Progenitor cell of endocrine pancreas (in vitro differentiated cells): ENCODE results near the gene STRA6. TPM values are rescaled to one million over a fixed set of nuclear protein-coding genes. Genes with fewer than 3 reads are reported as not detected.

ENCODE experiments used
- DNase-seq: peaks from one replicate; pipeline ENCODE4 v3.0.0; 2021; ENCODE audit warnings: low spot score; ENCODE audit not compliant: unreplicated experiment
- H3K27ac Mint-ChIP-seq: 2 replicates; pipeline ENCODE4 v1.8.0; 2021; ENCODE audit warnings: mild to moderate bottlenecking, moderate library complexity, mixed read lengths
- H3K27me3 Mint-ChIP-seq: 2 replicates; pipeline ENCODE4 v1.8.0; 2021; ENCODE audit warnings: mixed read lengths
- H3K36me3 Mint-ChIP-seq: 2 replicates; pipeline ENCODE4 v1.8.0; 2022; ENCODE audit warnings: mixed read lengths; ENCODE audit not compliant: insufficient read depth
- H3K4me1 Mint-ChIP-seq: 2 replicates; pipeline ENCODE4 v1.8.0; 2021; ENCODE audit warnings: low read depth, mixed read lengths
- H3K4me3 Mint-ChIP-seq: 2 replicates; pipeline ENCODE4 v1.8.0; 2021; ENCODE audit warnings: low read depth, mild to moderate bottlenecking, moderate library complexity, mixed read lengths
- H3K9me3 Mint-ChIP-seq: 2 replicates; pipeline ENCODE4 v1.8.0; 2021; ENCODE audit warnings: low read depth, mixed read lengths
- CTCF ChIP-seq: fragments of 200-600 bp; sonication (generic); IDR thresholded peaks from one replicate; pipeline ENCODE4 v1.5.0; 2021; ENCODE audit warnings: antibody characterized with exemption, mild to moderate bottlenecking; ENCODE audit not compliant: unreplicated experiment
- total RNA-seq: library from RNA; stranded (reverse); gene quantifications from 2 replicates; pipeline ENCODE4 v1.2.1, GENCODE V29; 2021

STRA6 gene
- total RNA-seq, 1 donor from 2014 or later: 17.9 TPM

GRCh38 chr15:74178326-74179100 lies 24.1 kb downstream of the STRA6 start:
- Mint-ChIP-seq H3K4me1 (no peaks in the 10 kb centered on the region), H3K27me3 (peaks cover 35% of the 10 kb centered on the region), H3K9me3 (no peaks in the 10 kb centered on the region), H3K27ac (no peak overlapping the region), H3K36me3 (no peaks in the 10 kb centered on the region), H3K4me3 (no peak overlapping the region)
- DNase-seq: no peak
- TF ChIP-seq CTCF: no peak

- Mint-ChIP-seq H3K9me3 (no peaks in the 10 kb centered on the region), H3K27ac (no peak overlapping the region), H3K27me3 (peaks cover 36% of the 10 kb centered on the region), H3K36me3 (no peaks in the 10 kb centered on the region), H3K4me3 (no peak overlapping the region), H3K4me1 (peaks cover 2% of the 10 kb centered on the region)
- DNase-seq: no peak
- no peak for TF ChIP-seq CTCF
Measured at GRCh38 chr15:74176262-74177214, 26.0 kb downstream of the STRA6 start.

GRCh38 chr15:74175271-74176191 lies 27.1 kb downstream of the STRA6 start:
- H3K36me3 Mint-ChIP-seq: no peaks in the 10 kb centered on the region
- TF ChIP-seq CTCF: no peak
- DNase-seq: no peak
- peaks cover 2% of the 10 kb centered on the region for H3K4me1 Mint-ChIP-seq
- no peak overlapping the region for H3K27ac Mint-ChIP-seq
- H3K9me3 Mint-ChIP-seq: no peaks in the 10 kb centered on the region
- peaks cover 36% of the 10 kb centered on the region for H3K27me3 Mint-ChIP-seq
- H3K4me3 Mint-ChIP-seq: no peak overlapping the region

GRCh38 chr15:74174958-74175253 lies 27.7 kb downstream of the STRA6 start:
- no peak for TF ChIP-seq CTCF
- no peaks in the 10 kb centered on the region for H3K36me3 Mint-ChIP-seq
- H3K27ac Mint-ChIP-seq: no peak overlapping the region
- peaks cover 38% of the 10 kb centered on the region for H3K27me3 Mint-ChIP-seq
- H3K4me1 Mint-ChIP-seq: peaks cover 2% of the 10 kb centered on the region
- H3K4me3 Mint-ChIP-seq: no peak overlapping the region
- DNase-seq: no peak
- H3K9me3 Mint-ChIP-seq: no peaks in the 10 kb centered on the region
